Astrocyte (in vitro differentiated cells and primary cell): ENCODE data around the gene CACNG1. TPM values are rescaled to one million over a fixed set of nuclear protein-coding genes. Genes with fewer than 3 reads are reported as not detected.

Experiments
- DNase-seq: peaks from one replicate; pipeline ENCODE4 v3.0.0-alpha.2; 2010; ENCODE audit warnings: low read depth
- FAIRE-seq: peaks from 2 replicates; lab custom pipeline; 2011; peaks lifted over from hg19 to GRCh38; lab: Jason Lieb, UNC
- H2AFZ ChIP-seq: 2 replicates; pipeline ENCODE4 v1.6.0; 2012; ENCODE audit warnings: low read depth, low read length, inconsistent platforms
- H3K27ac ChIP-seq: 2 replicates; pipeline ENCODE4 v1.5.1; 2011; ENCODE audit warnings: low read depth, low read length, inconsistent platforms
- H3K27me3 ChIP-seq: 2 replicates; pipeline ENCODE4 v1.6.0; 2011; ENCODE audit warnings: low read length, inconsistent platforms; ENCODE audit not compliant: insufficient read depth
- H3K36me3 ChIP-seq: 2 replicates; pipeline ENCODE4 v1.5.1; 2011; ENCODE audit warnings: low read length, inconsistent platforms; ENCODE audit not compliant: insufficient read depth
- H3K4me1 ChIP-seq: 2 replicates; pipeline ENCODE4 v1.5.1; 2011; ENCODE audit warnings: low read length, inconsistent platforms; ENCODE audit not compliant: insufficient read depth
- H3K4me2 ChIP-seq: 2 replicates; pipeline ENCODE4 v1.6.0; 2012; ENCODE audit warnings: low read length, inconsistent platforms
- H3K4me3 ChIP-seq: 2 replicates; pipeline ENCODE4 v1.5.1; 2011; ENCODE audit warnings: low read depth, mild to moderate bottlenecking, low read length, inconsistent platforms; ENCODE audit not compliant: insufficient read depth
- H3K79me2 ChIP-seq: 2 replicates; pipeline ENCODE4 v1.6.0; 2012; ENCODE audit warnings: mild to moderate bottlenecking, low read length, inconsistent platforms; ENCODE audit not compliant: insufficient read depth
- H3K9ac ChIP-seq: 2 replicates; pipeline ENCODE4 v1.6.0; 2012; ENCODE audit warnings: mild to moderate bottlenecking, low read length, inconsistent platforms
- H3K9me3 ChIP-seq: 2 replicates; pipeline ENCODE4 v1.5.1; 2012; ENCODE audit warnings: low read depth, mild to moderate bottlenecking, low read length, inconsistent platforms; ENCODE audit not compliant: insufficient read depth
- H4K20me1 ChIP-seq: 2 replicates; pipeline ENCODE4 v1.6.0; 2012; ENCODE audit warnings: low read length, inconsistent platforms; ENCODE audit not compliant: insufficient read depth
- H3K27ac Mint-ChIP-seq: one replicate; pipeline ENCODE4 v1.8.0; 2021; ENCODE audit warnings: mild to moderate bottlenecking, mixed read lengths; ENCODE audit not compliant: unreplicated experiment
- H3K27me3 Mint-ChIP-seq: one replicate; pipeline ENCODE4 v1.8.0; 2021; ENCODE audit warnings: low read depth, mixed read lengths; ENCODE audit not compliant: unreplicated experiment
- H3K36me3 Mint-ChIP-seq: one replicate; pipeline ENCODE4 v1.8.0; 2021; ENCODE audit warnings: low read depth, mixed read lengths; ENCODE audit not compliant: unreplicated experiment
- H3K4me1 Mint-ChIP-seq: one replicate; pipeline ENCODE4 v1.8.0; 2021; ENCODE audit warnings: low read depth, mixed read lengths; ENCODE audit not compliant: unreplicated experiment
- H3K4me3 Mint-ChIP-seq: one replicate; pipeline ENCODE4 v1.8.0; 2021; ENCODE audit warnings: mild to moderate bottlenecking, moderate library complexity, mixed read lengths; ENCODE audit not compliant: unreplicated experiment
- H3K9me3 Mint-ChIP-seq: one replicate; pipeline ENCODE4 v1.8.0; 2021; ENCODE audit warnings: mild to moderate bottlenecking, mixed read lengths; ENCODE audit not compliant: unreplicated experiment
- CTCF ChIP-seq: IDR thresholded peaks from 2 replicates; pipeline ENCODE4 v1.5.1; 2011; ENCODE audit warnings: low read depth, mild to moderate bottlenecking, inconsistent platforms, low read length, moderate library complexity; ENCODE audit not compliant: insufficient read depth
- EZH2 ChIP-seq: IDR thresholded peaks from 2 replicates; pipeline ENCODE4 v1.6.1; 2012; ENCODE audit warnings: mild to moderate bottlenecking, low read length, inconsistent platforms; ENCODE audit not compliant: insufficient read depth
- total RNA-seq: library from RNA; stranded (reverse); gene quantifications from 2 replicates; pipeline ENCODE4 v1.2.1, GENCODE V29; 2021

The CACNG1 gene
- total RNA-seq, 1 donor from 2014 or later = not detected

GRCh38 chr17:67050066-67050465 lies 5.7 kb downstream of the CACNG1 start:
- no peak overlapping the region for H3K27ac ChIP-seq
- no peaks in the 10 kb centered on the region for H3K4me1 Mint-ChIP-seq
- no peaks in the 10 kb centered on the region for H4K20me1 ChIP-seq
- no peaks in the 10 kb centered on the region for H3K27me3 ChIP-seq
- H3K4me2 ChIP-seq = no peak overlapping the region
- no peak overlapping the region for H2AFZ ChIP-seq
- DNase-seq = no peak
- FAIRE-seq = no peak
- no peak overlapping the region for H3K9ac ChIP-seq
- no peak overlapping the region for H3K27ac Mint-ChIP-seq
- peaks cover 12% of the 10 kb centered on the region for H3K9me3 ChIP-seq
- H3K79me2 ChIP-seq = no peaks in the 10 kb centered on the region
- no peaks in the 10 kb centered on the region for H3K4me1 ChIP-seq
- H3K4me3 Mint-ChIP-seq = no peak overlapping the region
- H3K36me3 Mint-ChIP-seq = peaks cover 5% of the 10 kb centered on the region
- H3K4me3 ChIP-seq = no peak overlapping the region
- TF ChIP-seq CTCF = no peak
- no peak for TF ChIP-seq EZH2
- peaks cover 39% of the 10 kb centered on the region for H3K27me3 Mint-ChIP-seq
- no peaks in the 10 kb centered on the region for H3K36me3 ChIP-seq
- H3K9me3 Mint-ChIP-seq = peaks cover 26% of the 10 kb centered on the region

- H3K4me1 Mint-ChIP-seq = no peaks in the 10 kb centered on the region
- no peaks in the 10 kb centered on the region for H3K79me2 ChIP-seq
- no peaks in the 10 kb centered on the region for H3K36me3 ChIP-seq
- H3K4me2 ChIP-seq = no peak overlapping the region
- H3K4me3 Mint-ChIP-seq = no peak overlapping the region
- H2AFZ ChIP-seq = no peak overlapping the region
- H3K9me3 Mint-ChIP-seq = peaks cover 26% of the 10 kb centered on the region
- H3K9ac ChIP-seq = no peak overlapping the region
- no peak for DNase-seq
- H3K4me1 ChIP-seq = no peaks in the 10 kb centered on the region
- peaks cover 5% of the 10 kb centered on the region for H3K36me3 Mint-ChIP-seq
- no peak overlapping the region for H3K27ac ChIP-seq
- FAIRE-seq = no peak
- H3K27me3 ChIP-seq = no peaks in the 10 kb centered on the region
- no peaks in the 10 kb centered on the region for H4K20me1 ChIP-seq
- peaks cover 42% of the 10 kb centered on the region for H3K27me3 Mint-ChIP-seq
- H3K27ac Mint-ChIP-seq = no peak overlapping the region
- H3K9me3 ChIP-seq = peaks cover 12% of the 10 kb centered on the region
- TF ChIP-seq EZH2 (no peak), CTCF (no peak)
- no peak overlapping the region for H3K4me3 ChIP-seq
These were observed 6.3 kb downstream of the CACNG1 start for GRCh38 chr17:67050471-67051154.

GRCh38 chr17:67051155-67051538 lies 6.8 kb downstream of the CACNG1 start:
- H3K27ac ChIP-seq = no peak overlapping the region
- peaks cover 37% of the 10 kb centered on the region for H3K27me3 Mint-ChIP-seq
- H3K79me2 ChIP-seq = no peaks in the 10 kb centered on the region
- no peak overlapping the region for H2AFZ ChIP-seq
- H3K9me3 ChIP-seq = peaks cover 12% of the 10 kb centered on the region
- no peak for TF ChIP-seq CTCF
- no peak for TF ChIP-seq EZH2
- no peaks in the 10 kb centered on the region for H3K4me1 ChIP-seq
- no peak overlapping the region for H3K27ac Mint-ChIP-seq
- H3K9ac ChIP-seq = no peak overlapping the region
- no peaks in the 10 kb centered on the region for H4K20me1 ChIP-seq
- H3K4me3 Mint-ChIP-seq = no peak overlapping the region
- H3K27me3 ChIP-seq = no peaks in the 10 kb centered on the region
- no peaks in the 10 kb centered on the region for H3K4me1 Mint-ChIP-seq
- no peak overlapping the region for H3K4me3 ChIP-seq
- DNase-seq (no peak), FAIRE-seq (no peak)
- H3K9me3 Mint-ChIP-seq = peaks cover 26% of the 10 kb centered on the region
- H3K4me2 ChIP-seq = no peak overlapping the region
- no peaks in the 10 kb centered on the region for H3K36me3 ChIP-seq
- H3K36me3 Mint-ChIP-seq = peaks cover 5% of the 10 kb centered on the region
